Embryonic facial prominence (tissue), 1 donor: ENCODE measurements around the gene GABRR3.

Experiments used
- DNase-seq: peaks from one replicate; pipeline ENCODE4 v3.0.0-alpha.2; 2016; ENCODE audit errors: extremely low spot score

GABRR3 gene

GRCh38 chr3:97990624-97991292, 44.4 kb downstream of the GABRR3 start:
- no peak for DNase-seq

DNA sequence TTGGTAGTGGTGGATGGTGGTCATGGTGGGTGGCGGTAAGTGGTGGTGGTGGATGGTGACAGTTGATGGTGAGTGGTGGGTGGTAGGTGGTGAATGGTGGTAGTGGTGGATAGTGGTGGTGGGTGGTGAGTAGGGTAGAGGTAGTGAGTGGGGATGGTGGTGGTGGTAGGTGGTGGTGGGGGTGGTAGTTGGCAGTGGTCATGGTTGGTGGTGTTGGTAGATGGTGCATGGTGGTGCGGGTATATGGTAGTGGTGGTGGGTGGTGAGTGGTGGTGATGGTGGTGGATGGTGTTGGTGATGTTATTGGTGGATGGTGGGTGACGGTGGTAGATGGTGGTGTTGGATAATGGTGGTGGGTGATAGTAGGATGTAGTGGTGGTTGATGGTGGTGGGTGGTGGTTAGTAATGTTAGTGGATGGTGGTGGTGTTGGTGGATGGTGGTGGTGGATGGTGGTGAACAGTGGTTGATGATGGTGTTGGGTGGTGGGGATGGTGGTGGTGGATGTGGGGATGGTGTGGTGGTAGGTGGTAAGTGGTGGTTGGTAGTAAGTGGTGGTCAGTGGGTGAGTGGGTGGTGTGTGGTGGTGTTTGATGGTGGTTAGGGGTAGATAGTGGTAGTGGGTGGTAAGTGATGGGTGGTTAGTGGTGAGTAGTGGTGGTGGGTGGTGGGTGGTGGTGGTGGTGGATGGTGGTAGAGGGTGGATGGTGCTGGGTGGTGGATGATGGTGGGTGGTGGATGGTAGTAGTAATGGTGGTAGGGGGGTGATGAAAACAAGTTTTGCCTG, 46.1 kb downstream of the GABRR3 start:
- no peak for DNase-seq

GRCh38 chr3:97987306-97987705, 47.8 kb downstream of the GABRR3 start:
- DNase-seq = no peak

DNA sequence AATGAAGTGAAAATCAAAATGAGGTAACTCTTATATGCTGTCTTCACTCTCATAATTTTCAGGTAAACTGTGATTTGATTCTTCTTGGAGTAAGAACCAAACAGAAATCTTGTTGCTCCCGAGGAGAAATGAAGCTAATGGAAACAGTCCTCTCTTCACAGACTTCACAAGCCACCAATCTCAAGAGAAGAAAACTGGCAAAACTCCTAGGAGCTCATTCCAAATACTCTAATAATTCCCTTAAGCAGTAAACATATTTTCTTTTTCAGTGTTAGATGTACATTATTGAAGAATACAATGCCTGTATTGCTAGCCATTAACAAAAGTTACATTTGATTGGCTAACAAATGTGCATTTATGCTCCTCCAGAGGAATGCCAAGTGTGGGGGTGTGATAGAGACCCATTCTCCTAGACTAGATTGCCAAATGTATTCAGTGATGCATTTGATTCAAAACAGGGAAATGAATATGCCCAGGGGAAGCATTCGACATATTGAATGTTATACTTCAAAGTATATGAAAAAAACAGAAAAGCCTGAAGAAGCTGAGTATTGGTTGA, 51.1 kb downstream of the GABRR3 start:
- no peak for DNase-seq

DNA sequence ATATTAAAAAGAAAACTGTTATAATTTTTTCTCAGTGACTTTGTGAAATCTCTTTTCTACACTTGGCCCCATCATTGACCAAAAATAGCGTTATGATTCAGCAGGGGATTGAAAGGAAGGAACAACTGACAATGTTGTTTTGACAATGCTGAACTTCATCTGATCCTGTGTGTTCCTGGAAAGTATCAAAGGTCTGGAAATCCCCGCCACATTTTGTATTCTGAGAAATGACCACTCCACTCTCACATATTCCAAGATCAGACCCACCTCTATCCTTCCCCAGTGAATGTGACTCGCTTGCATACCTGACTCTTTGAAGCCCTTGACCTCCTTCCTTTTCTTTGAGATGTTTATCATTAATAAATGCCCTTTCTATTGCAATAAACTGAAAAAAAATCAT, 53.2 kb downstream of the GABRR3 start:
- no peak for DNase-seq

- no peak for DNase-seq
These were observed 55.5 kb downstream of the GABRR3 start for GRCh38 chr3:97979610-97980009.

- DNase-seq = no peak
These were observed 59.6 kb downstream of the GABRR3 start for GRCh38 chr3:97975466-97975865.

DNA sequence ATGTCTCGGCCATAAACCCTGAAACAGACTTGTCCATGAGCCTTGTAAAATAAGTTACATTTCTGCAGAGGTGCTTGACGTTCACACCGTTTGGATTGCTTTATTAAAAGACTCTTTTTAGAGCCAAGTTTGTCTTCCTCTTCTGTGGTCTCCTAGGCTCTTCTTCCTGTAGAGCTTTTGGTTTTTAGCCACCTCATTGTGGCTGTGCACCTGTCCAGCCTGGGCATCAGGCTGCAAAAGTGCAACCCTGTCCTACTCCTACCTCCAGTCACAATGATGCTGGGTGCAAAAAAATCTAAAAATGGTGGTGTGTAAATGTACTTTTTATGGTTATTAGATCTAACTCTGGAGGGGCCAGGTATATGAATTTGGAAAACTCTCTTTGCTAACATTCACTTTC, 60.1 kb downstream of the GABRR3 start:
- DNase-seq = no peak

- DNase-seq = no peak
These were observed 62.1 kb downstream of the GABRR3 start for GRCh38 chr3:97972976-97973375.

GRCh38 chr3:97971679-97972567, 63.2 kb downstream of the GABRR3 start, which contains the start of gene RIOX2:
RIOX2 (minus strand) TSS chr3:97972431; CDS start chr3:97967593, 4,838 bp downstream.
- peak; percentile 34 for DNase-seq

- no peak for DNase-seq
These were observed 64.0 kb downstream of the GABRR3 start for GRCh38 chr3:97970956-97971620.

DNA sequence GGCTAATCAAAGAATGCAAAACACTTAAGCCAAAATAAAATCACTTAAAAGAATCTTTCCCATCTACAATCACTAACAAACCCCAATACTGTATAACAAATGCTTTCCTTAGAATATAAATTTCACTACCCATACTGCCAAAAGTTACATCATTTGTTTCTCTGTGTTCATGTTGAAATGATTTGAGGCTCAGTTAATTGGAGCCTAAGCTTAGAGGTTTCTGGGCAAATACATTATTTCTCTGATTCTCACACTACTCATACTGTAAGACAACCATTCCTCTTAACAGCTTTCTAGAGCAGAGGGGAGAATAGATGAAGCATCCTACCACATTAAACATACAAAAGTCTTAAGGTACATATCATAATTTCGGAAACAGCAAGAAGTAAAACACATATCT, 65.0 kb downstream of the GABRR3 start:
- no peak for DNase-seq

- no peak for DNase-seq
These were observed 65.6 kb downstream of the GABRR3 start for GRCh38 chr3:97969541-97969940.

DNA sequence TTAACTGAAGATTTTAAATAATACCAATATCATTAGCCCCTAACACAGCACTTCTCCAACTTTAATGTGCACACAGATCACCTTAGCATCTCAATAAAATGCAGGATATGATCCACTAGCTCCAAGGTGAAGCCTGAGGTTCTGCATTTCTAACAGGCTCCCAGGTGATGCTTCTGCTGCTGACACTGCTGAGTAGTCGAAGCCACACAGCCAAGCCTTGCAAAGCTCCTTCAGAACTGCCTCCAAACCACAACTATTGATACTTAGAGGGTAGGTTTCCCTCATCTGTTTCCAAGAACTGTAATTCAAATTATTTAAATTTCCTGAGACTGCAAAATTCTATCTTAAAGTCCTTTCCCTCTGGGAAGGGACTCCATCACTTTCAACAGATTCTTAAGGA, 66.7 kb downstream of the GABRR3 start:
- DNase-seq = no peak

GRCh38 chr3:97967966-97968365, 67.1 kb downstream of the GABRR3 start:
- DNase-seq = no peak

DNA sequence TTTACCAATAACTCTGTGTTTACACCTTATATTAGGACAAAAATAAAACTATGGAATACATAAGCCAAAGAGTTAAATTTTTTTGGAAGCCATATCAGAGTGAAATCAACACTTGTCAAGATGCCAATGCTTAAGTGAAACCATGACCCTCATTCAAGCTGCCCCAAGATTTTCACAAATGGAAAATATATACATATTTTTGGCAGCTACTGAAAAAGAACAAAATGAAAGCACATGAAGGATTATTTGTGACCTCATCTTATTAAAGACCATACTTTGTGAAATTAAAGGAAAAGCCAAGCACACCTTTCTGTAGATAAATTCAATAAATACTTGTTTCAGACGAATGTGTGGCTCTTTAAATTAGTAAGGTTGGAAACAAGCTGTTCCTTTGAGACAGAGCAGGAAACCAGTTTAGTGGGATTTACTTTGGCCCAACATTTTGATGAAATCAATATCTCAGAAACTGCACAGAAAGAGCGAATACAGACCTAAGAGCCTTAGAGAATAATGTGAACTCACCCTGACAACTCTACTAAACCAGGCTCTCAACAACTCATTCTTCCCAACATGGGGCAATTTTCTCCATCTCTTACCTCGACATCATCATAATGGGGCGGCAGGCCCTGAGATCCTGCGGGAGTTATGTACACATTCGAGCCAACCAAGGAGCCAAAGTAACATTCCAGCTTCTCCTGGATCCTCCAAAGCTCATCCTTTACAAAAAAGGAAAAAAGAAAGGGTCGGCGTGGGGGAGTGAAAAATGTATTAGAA, 73.9 kb downstream of the GABRR3 start:
- DNase-seq = peak; percentile 80

DNA sequence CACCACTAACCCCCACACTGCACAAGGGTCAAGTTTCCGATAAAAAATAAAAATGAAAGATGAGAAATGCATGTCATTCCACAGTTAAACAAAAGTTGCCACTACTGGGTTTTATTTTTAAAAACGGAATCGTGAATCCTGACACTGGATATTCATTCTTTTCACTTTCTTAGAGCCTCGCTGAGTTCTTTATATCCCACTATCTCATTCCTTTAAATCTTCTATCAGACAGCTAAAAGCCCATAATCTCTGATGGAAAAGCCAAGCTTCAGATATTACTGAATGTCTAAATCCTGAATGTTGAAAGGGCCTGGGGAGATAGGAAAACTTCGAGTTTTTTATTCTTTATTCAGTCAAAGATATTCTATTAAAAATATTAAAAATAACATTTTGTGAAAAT, 74.6 kb downstream of the GABRR3 start:
- DNase-seq = no peak

DNA sequence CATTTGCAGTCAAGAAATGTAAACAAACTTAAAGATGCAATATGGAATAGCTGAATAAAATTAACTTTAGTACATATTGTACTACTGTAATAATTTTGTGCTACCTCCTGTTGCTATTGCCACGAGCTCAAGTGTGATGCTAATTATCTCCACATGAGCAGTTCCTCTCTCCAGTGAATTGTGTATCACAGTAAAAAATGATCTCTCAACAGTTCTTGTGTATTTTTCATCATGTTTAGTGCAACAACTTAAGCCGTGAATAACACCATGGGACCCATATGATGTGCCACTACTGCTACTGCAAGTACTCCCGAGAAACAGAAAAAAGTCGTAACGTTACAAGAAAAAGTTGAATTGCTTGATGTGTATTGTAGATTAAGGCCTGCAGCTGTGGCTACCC, 75.2 kb downstream of the GABRR3 start:
- DNase-seq = no peak

DNA sequence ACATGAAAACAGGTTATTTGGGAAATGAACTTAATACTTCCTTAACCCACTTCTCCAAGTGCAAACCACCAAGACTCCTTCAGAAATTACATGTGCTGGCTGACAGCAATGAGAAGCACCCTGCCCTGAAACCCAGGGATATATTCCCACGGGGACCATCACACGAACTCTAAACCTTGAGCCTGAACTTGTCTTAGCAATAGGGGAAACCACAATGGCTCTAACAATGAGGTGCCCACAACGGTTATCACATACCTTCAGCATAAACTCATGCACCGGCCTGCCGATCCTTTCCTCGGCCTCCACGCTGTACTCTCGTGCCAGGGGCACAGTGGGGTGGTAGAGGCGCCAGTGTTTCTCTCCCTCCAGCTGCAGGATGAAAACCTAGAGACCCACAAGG, 76.3 kb downstream of the GABRR3 start:
- no peak for DNase-seq

DNA sequence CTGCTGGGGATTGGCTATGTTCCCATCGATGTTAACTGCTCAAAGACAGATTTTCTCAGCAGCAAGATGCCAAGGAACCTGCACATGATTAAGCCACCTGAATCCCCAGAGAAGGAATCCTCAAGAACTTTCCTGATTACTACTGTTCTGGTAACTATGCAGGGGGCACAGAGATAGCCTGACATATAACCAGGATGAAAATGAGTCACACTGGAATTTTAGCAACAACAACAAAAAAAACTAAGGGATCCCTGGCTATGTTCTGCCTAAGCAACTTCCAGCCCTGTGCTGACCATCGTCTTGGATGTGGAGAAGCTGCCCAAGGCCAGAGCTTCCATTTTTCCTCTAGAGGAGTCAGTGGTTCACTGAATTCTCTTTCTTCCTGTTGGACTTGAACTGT, 76.7 kb downstream of the GABRR3 start:
- no peak for DNase-seq
